Activated CD4-positive, alpha-beta T cell treated with anti-CD3 and anti-CD28 coated beads, Interleukin-2, amount 50 U/mL, for 24 hours (primary cell): ENCODE data around the gene CDY1B.
"Not testable (repeated sequence)": the region's sequence is repeated elsewhere in the genome, so short reads cannot be mapped to it uniquely, and the experiment has no call there.

Experiments
- DNase-seq, 2 donors: peaks; one replicate each; pipeline ENCODE4 v3.0.0-alpha.2; 2020; ENCODE audit warnings: low read depth in 1 of 2, low spot score in 1 of 2

CDY1B gene, protein sequence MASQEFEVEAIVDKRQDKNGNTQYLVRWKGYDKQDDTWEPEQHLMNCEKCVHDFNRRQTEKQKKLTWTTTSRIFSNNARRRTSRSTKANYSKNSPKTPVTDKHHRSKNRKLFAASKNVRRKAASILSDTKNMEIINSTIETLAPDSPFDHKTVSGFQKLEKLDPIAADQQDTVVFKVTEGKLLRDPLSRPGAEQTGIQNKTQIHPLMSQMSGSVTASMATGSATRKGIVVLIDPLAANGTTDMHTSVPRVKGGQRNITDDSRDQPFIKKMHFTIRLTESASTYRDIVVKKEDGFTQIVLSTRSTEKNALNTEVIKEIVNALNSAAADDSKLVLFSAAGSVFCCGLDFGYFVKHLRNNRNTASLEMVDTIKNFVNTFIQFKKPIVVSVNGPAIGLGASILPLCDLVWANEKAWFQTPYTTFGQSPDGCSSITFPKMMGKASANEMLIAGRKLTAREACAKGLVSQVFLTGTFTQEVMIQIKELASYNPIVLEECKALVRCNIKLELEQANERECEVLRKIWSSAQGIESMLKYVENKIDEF

GRCh38 chrY:24047919-24048318 lies at the start of gene CDY1B:
TSS of gene CDY1B (minus strand) at chrY:24048019. CDS start at chrY:24047688, 331 bp downstream.
- DNase-seq = not testable (repeated sequence)

DNA sequence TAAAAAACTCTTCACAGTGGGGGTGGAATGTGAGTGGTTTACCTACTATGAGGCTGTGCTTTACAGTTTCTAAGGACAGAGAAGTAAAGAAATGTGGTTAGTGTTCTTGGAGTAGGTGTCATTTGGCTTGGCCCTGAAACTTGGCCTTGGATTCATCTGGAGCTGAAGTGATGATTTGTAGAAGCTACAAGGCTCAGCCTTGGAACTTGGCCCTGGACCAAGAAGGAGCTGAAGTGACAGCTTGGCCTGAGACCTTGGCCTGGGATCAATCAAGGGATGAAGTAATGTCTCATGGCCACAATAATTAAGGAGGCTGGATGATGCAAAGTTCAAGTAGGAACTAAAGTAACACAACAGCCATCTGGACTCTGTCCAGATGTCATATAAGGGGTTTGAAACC lies 1.7 kb upstream of the CDY1B start:
- DNase-seq = not testable (repeated sequence)

DNA sequence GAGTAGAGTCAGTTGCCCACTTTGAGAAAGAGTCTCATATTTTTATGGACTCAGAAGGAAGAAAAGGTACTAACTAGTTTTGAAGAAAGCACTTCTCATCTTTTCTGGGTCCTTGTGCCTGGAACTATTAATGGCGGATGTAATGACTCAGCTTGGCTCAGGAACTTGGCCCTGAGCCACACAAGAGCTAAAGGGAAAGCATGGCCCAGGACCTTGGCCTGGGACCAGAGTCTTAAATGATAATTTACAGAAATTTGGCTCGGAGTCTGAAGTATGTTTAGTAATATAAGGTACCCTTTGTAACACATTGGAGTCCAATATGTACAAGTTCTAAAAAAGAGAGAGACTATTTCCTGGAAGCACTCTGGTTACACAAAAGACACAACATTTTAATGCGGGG lies 4.6 kb downstream of the CDY1B start:
- DNase-seq = not testable (repeated sequence)

DNA sequence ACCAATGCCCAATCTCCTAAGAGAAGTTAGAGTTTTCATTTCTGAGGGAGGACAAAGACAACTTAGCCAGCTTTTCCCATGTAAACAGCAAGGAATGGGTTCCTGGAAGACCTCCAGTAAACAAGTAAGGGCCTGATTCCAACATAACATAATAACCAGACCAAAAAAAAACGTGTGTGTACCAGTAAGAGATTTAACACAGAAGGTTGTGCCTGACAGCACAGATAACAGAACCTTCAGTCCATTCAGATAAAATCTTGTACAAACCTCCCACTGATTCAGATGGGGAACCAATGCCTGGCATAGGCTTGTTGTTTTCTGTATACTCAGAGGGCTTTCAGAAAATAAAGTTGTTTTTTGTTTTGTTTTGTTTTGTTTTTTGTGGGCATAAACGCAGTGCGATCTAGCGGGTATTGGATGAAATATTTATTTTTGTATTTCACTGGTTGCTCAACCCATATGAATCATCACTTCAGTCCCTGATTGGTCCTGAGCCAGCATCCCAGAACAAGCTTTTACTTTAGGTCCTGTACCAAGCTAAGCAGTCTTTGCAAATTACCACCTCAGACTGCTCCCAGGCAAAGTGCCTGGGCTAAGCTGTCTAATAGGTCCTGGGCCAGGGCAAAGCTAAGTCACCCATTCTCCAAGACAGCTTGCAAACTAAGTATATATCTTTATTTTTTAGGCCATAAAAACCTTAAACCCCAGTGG lies 8.7 kb downstream of the CDY1B start:
- DNase-seq = not testable (repeated sequence)

DNA sequence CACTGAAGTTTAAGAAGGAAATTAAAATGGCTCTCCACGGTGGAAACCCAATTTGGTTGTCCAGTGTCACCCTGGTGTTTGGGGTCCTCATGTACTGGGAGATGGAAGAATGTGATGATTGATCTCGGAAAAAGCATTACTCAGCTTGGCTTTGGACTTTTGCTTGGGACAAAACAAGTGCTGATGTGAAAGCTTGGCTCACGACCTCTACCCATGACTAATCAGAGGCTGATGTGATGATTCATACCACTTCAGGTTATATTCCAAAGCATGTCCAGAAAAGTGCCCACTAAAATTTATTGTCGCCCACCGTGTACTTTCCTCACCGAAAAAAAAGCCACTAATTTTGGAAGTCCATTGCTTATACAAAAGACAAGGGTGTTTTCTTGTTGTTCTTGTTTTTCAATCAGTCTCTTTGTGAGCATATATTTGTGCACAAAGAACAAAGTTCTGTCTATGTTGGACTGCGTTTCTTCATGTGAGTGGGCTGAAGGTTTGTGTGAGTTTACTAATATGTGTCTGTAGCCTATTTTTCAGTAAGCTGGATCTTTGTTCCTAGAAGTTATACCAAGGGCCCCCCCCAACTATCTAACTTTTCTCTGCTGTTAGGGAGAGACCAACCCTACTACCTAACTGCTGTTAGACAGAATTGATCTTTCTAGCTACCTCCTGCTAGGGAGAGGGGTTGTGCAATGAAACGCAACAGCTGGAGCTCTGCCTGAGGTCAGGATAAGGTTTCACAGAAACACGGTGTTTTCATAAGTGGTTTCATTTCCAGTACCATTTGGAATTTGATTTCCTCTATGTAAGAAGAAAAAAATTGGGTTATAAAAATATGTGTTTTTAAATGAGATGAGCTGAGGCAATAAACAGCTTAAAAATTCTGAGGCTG lies 21.4 kb downstream of the CDY1B start:
- DNase-seq = not testable (repeated sequence)
